Activated T-helper 17 cell treated with anti-CD3 and anti-CD28 coated beads, Interleukin-2, amount 50 U/mL, for 72 hours (primary cell): Measurements from ENCODE around the gene DNM3. TPM values are rescaled to one million over a fixed set of nuclear protein-coding genes. Genes with fewer than 3 reads are reported as not detected.

Experiments used
- ATAC-seq: fragments of 150-1000 bp; cut with Tn5 transposase; replicated peaks from 2 replicates; pipeline ENCODE4 v1.10.0; 2021; ENCODE audit warnings: mild to moderate bottlenecking, moderate library complexity
- H3K27ac Mint-ChIP-seq: one replicate; pipeline ENCODE4 v1.8.0; 2022; ENCODE audit warnings: mixed read lengths
- H3K27me3 Mint-ChIP-seq: one replicate; pipeline ENCODE4 v1.8.0; 2022; ENCODE audit warnings: mixed read lengths
- H3K36me3 Mint-ChIP-seq: one replicate; pipeline ENCODE4 v1.8.0; 2022; ENCODE audit warnings: low read depth, mild to moderate bottlenecking, mixed read lengths
- H3K4me1 Mint-ChIP-seq: one replicate; pipeline ENCODE4 v1.8.0; 2022; ENCODE audit warnings: mixed read lengths
- H3K4me3 Mint-ChIP-seq: one replicate; pipeline ENCODE4 v1.8.0; 2022; ENCODE audit warnings: mild to moderate bottlenecking, mixed read lengths
- H3K9me3 Mint-ChIP-seq: one replicate; pipeline ENCODE4 v1.8.0; 2022; ENCODE audit warnings: mixed read lengths
- total RNA-seq, 2 donors: library from RNA; stranded (reverse); gene quantifications; one replicate each; pipeline ENCODE4 v1.2.3, GENCODE V29; 2022

Gene DNM3
- total RNA-seq, 2 donors from 2014 or later: 3.0 to 5.8 TPM

DNA sequence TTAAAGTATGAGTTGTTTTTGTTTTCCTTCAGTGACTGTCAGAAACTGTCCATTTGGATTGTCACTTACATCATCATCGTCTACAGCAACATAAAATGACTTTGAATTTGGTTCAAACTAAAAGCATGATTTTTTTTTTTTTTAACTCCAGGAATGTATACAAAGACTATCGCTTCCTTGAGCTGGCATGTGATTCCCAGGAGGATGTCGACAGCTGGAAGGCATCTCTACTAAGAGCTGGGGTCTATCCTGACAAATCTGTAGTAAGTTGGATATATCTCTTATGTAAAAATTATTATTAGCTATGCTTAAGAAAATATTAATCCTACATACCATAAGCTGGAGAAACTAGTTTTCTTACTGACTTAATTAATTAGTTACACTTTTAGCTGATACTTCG lies 467.3 kb downstream of the DNM3 start:
- H3K9me3 Mint-ChIP-seq: no peaks in the 10 kb centered on the region
- no peaks in the 10 kb centered on the region for H3K27me3 Mint-ChIP-seq
- no peaks in the 10 kb centered on the region for H3K4me1 Mint-ChIP-seq
- H3K27ac Mint-ChIP-seq: no peak overlapping the region
- no peak for ATAC-seq
- no peaks in the 10 kb centered on the region for H3K36me3 Mint-ChIP-seq
- no peak overlapping the region for H3K4me3 Mint-ChIP-seq

DNA sequence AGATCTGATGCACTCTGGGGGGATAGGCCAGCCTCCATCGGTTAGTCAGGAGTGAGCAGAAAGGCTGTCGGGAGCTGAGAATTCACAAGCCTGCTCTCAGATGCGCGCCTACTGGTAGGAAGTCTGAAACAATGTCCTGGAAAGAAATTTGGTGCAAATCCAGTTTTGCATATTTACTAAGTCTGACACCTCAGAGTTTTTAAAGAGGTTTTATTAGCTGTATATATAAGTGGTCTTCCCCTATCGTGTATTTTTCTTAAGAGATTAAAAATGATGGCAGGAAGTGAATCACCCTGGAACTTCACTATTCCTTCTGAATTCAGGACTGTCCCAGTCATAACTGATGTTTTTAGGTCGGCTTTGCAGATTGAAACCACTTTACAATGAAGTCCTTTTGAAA lies 479.4 kb downstream of the DNM3 start:
- no peaks in the 10 kb centered on the region for H3K4me1 Mint-ChIP-seq
- H3K4me3 Mint-ChIP-seq: no peak overlapping the region
- no peaks in the 10 kb centered on the region for H3K9me3 Mint-ChIP-seq
- no peaks in the 10 kb centered on the region for H3K27me3 Mint-ChIP-seq
- ATAC-seq: no peak
- no peaks in the 10 kb centered on the region for H3K36me3 Mint-ChIP-seq
- no peak overlapping the region for H3K27ac Mint-ChIP-seq

DNA sequence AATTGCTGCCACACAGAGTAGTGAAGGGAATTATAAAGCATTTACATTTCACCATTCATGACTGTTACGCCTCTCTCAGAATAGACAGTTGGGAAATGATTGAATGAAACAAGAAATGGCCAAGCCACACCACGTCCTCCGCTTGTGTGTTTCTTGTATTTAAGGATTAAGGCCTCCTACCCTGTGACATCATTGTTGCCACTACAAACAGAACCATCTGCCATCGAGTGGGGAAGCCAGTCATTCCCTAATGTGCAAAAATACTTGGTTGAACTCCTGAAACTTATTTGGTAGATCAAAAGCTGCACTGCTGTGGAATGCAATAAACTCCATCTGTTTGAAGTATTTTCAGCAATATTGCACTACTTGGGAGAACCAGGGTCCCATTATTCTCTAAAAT lies 480.2 kb downstream of the DNM3 start:
- ATAC-seq: no peak
- Mint-ChIP-seq H3K36me3 (no peaks in the 10 kb centered on the region), H3K4me1 (no peaks in the 10 kb centered on the region), H3K4me3 (no peak overlapping the region), H3K27me3 (no peaks in the 10 kb centered on the region), H3K27ac (no peak overlapping the region), H3K9me3 (no peaks in the 10 kb centered on the region)

DNA sequence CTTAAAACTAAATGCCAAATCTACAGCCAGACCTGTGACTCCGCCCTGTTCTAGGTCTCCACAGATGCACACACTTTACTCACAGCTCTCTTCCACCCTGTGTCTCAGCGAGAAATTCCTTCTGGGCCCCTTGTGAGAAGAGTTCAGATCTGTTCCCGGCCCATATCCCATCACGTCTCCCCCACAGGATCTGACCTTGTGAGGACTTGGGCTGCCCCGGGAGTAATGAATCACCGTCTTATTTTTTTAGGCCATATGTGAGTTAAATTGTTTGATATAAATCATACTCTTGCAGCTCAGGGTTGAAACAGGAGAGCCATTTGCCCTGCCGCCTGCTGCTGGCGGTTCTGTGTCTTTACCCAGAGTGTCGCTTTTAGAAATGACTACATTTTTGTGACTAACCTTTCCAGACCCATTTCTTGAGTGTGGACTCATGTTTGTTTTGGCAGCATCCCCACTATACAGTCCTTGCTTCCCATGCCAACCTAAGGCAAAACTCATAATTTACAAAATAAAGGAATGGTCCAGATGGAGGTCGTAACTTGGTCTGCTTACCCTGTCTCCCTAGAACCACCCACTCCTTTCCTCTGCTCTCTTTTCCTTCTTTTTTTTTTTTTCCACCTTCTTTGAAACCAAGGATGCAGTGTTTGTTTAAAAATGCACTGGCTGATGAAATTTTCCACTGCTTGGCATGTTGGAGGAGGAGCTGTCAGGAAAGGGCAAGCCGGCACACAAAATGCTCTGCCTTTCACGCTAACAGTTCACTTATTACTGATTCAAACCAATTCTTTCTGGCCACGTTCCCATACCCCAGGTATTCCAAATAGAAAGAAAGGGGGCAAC lies 481.1 kb downstream of the DNM3 start:
- no peak for ATAC-seq
- Mint-ChIP-seq H3K36me3 (no peaks in the 10 kb centered on the region), H3K4me1 (no peaks in the 10 kb centered on the region), H3K9me3 (no peaks in the 10 kb centered on the region), H3K4me3 (no peak overlapping the region), H3K27ac (no peak overlapping the region), H3K27me3 (no peaks in the 10 kb centered on the region)

DNA sequence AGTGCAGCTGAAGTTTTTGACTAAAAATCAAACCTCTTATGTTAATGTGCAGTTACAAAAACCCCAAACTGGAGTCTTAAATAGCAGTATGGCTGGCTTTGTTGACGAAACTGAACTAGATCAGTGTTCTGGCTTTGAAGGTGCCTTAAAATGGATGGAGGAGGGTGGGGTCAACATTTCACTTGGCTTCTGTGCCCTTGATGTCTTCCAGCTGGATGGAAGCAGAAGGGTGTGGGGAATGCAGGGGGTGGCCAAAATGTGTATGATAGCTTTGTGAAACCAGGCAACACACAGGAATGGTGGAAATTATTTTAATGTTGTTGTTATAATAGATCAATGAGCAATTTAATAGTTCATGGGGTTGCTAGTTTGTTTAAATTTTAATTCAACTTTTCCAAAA lies 482.4 kb downstream of the DNM3 start:
- no peak for ATAC-seq
- Mint-ChIP-seq H3K4me3 (no peak overlapping the region), H3K27ac (no peak overlapping the region), H3K4me1 (no peaks in the 10 kb centered on the region), H3K36me3 (no peaks in the 10 kb centered on the region), H3K27me3 (no peaks in the 10 kb centered on the region), H3K9me3 (no peaks in the 10 kb centered on the region)

DNA sequence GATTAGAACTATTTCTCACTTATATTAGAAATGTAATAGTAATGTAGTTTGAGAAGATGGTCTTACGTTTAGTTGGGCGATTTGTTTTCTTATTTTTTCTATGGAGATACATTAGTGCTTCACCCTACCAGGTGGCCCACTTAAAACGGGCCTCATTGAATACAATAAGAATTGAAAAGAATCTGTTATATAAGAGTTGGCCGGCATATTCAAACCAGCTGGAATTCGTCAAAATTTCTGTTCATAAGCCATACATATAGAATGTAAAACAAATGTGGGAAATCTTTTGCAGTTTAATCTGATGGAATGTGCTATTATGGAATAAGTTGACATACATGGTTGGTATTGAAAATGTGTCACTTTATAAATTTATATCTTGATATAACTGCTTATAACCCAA lies 482.8 kb downstream of the DNM3 start:
- Mint-ChIP-seq H3K9me3 (no peaks in the 10 kb centered on the region), H3K36me3 (no peaks in the 10 kb centered on the region), H3K4me1 (no peaks in the 10 kb centered on the region), H3K27me3 (no peaks in the 10 kb centered on the region), H3K27ac (no peak overlapping the region), H3K4me3 (no peak overlapping the region)
- no peak for ATAC-seq

DNA sequence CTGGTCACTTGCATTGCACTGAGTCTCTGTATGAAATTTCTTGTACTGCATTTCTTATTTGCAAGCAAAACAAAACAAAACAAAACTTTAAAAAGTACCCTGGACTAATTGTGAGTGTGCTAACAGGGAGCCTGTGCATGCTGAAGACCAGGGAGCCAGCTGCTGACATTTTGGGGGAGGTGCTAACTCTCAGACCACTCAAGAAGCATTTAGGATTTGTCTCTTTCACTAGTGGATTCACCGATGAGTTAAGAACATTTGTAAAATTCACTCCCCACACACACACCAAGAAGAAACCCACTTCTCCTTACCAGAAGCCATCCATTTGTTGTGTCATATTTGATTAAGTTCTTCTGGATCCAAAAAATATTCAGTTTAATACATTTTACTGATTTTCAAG lies 483.5 kb downstream of the DNM3 start:
- Mint-ChIP-seq H3K4me3 (no peak overlapping the region), H3K27ac (no peak overlapping the region), H3K36me3 (no peaks in the 10 kb centered on the region), H3K4me1 (no peaks in the 10 kb centered on the region), H3K27me3 (no peaks in the 10 kb centered on the region), H3K9me3 (no peaks in the 10 kb centered on the region)
- ATAC-seq: no peak

DNA sequence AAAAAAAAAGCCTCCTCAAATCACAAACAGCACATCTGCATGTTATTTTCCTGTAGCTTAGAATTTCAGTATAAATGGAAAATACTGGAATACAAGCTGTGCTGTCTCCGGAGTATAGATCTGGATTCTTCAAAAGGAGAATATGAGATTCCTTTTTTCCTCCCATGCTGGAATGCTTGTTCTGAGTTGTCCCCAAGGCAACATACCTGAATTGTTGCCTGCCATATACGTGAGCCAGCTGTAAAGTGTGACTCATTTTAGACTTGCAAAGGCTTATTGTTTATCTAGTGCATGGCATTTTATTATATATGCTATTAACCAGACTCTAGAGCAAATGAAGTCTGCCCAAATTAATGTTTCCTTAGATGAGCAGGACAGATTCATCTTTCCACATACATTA lies 484.2 kb downstream of the DNM3 start:
- H3K36me3 Mint-ChIP-seq: no peaks in the 10 kb centered on the region
- no peaks in the 10 kb centered on the region for H3K4me1 Mint-ChIP-seq
- no peaks in the 10 kb centered on the region for H3K9me3 Mint-ChIP-seq
- H3K27ac Mint-ChIP-seq: no peak overlapping the region
- H3K27me3 Mint-ChIP-seq: no peaks in the 10 kb centered on the region
- no peak for ATAC-seq
- H3K4me3 Mint-ChIP-seq: no peak overlapping the region

DNA sequence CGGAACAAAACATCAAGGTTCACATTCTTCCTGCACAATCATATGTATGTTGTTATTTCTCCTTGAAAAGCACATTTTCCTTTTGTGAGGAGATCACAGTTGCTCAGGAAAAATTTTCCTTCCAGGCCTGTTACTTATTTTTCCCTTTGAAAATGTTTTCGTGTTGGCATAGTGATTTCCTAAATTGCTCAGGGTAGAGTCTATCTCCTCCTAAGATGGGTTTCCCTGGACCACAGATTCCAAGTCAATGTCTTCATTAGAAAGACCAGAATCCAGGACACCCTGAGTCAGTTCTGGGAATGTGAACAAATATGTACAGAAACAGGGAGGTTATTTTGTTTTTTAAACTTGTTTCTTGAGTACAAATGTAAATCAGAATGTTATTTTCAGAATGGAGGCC lies 484.8 kb downstream of the DNM3 start:
- no peak for ATAC-seq
- Mint-ChIP-seq H3K36me3 (no peaks in the 10 kb centered on the region), H3K9me3 (no peaks in the 10 kb centered on the region), H3K27ac (no peak overlapping the region), H3K4me1 (no peaks in the 10 kb centered on the region), H3K4me3 (no peak overlapping the region), H3K27me3 (no peaks in the 10 kb centered on the region)

DNA sequence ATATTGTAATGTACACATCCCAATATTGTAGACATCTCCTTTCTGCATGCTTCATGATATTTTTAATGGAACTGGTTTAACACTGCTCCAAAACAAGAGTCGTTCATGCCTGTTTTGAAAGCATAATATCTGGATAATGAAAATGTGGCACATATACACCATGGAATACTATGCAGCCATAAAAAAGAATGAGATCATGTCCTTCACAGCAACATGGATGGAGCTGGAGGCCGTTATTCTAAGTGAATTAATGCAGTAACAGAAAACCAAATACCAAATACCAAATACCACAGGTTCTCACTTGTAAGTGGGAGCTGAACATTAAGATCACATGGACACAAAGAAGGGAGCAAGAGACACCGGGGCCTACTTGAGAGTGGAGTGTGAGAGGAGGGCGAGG lies 487.0 kb downstream of the DNM3 start:
- Mint-ChIP-seq H3K9me3 (no peaks in the 10 kb centered on the region), H3K4me1 (no peaks in the 10 kb centered on the region), H3K4me3 (no peak overlapping the region), H3K36me3 (no peaks in the 10 kb centered on the region), H3K27ac (no peak overlapping the region), H3K27me3 (no peaks in the 10 kb centered on the region)
- ATAC-seq: no peak

DNA sequence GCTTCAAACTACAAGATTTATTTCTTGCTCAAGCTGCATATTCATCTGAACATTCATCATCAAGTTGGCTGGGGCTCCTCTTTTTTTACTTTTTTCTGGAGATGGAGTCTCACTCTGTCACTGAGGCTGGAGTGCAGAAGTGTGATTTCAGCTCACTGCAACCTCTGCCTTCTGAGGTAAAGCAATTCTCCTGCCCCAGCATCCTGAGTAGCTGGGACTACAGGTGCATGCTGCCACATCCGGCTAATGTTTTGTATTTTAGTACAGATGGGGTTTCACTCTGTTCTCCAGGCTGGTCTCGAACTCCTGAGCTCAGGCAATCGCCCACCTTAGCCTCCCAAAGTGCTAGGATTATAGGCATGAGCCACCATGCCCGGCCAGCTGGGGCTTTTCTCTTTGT lies 490.9 kb downstream of the DNM3 start:
- no peaks in the 10 kb centered on the region for H3K9me3 Mint-ChIP-seq
- H3K36me3 Mint-ChIP-seq: no peaks in the 10 kb centered on the region
- no peak overlapping the region for H3K27ac Mint-ChIP-seq
- H3K4me3 Mint-ChIP-seq: no peak overlapping the region
- ATAC-seq: no peak
- no peaks in the 10 kb centered on the region for H3K27me3 Mint-ChIP-seq
- no peaks in the 10 kb centered on the region for H3K4me1 Mint-ChIP-seq

DNA sequence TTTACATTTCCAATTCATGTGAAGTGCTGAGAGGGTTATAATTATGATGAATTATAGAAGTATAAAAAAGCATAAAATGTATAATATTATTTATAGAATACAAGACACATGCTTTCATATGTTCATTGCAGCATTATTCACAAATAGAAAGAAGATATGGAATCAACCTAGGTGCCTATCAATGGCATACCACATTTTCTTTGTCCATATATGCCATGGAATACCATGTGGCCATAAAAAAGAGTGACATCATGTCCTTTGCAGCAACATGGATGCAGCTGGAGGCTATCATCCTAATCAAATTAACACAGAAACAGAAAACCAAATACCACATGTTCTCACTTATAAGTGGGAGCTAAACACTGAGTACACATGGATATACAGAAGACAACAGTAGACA lies 494.1 kb downstream of the DNM3 start:
- H3K27ac Mint-ChIP-seq: no peak overlapping the region
- no peaks in the 10 kb centered on the region for H3K36me3 Mint-ChIP-seq
- no peak overlapping the region for H3K4me3 Mint-ChIP-seq
- no peaks in the 10 kb centered on the region for H3K27me3 Mint-ChIP-seq
- ATAC-seq: no peak
- H3K4me1 Mint-ChIP-seq: peaks cover 9% of the 10 kb centered on the region
- no peaks in the 10 kb centered on the region for H3K9me3 Mint-ChIP-seq

DNA sequence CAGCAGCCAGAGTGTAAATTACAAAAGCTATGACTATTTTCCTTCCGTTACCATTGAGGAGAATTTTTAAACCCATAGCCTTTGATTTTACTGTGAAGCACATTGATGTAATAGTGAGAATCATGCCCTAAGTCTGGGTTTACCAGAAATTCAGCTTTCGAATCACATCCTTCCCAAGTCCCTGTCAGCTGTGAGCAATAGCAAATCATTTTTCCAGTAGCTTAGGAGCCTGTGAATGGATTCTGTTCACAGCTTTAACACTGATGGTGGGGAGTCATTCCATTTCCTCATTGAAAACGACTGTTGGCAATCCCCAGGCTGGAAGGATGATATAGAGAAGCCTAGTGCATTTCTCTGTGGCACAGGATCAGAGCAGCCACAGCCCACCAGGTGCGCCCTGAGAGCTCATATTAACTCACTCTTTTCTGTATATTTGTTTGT lies 497.0 kb downstream of the DNM3 start:
- Mint-ChIP-seq H3K36me3 (no peaks in the 10 kb centered on the region), H3K4me3 (peak overlapping the region; percentile 41), H3K9me3 (no peaks in the 10 kb centered on the region), H3K27ac (peak overlapping the region; percentile 85), H3K4me1 (peaks cover 20% of the 10 kb centered on the region), H3K27me3 (no peaks in the 10 kb centered on the region)
- peak; percentile 85 for ATAC-seq

DNA sequence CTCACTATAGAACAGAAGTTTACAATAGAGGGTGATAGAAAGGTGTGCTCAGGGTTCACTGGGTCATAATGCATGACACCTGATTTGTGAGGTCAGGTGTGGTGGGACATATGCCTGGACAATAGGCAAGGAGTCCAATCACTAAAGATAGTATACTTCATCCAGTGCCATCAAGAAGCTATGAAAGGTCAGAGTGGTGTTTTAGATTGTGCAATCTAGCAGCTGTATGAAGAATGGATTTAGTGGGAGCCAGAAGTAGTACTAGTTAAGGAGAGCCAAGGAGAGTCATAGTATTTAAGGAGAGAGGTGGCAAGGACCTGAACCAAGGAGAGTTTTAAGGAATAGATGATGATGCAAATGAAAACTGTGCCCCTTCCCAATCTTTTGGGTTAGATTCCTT lies 498.5 kb downstream of the DNM3 start:
- Mint-ChIP-seq H3K4me3 (no peak overlapping the region), H3K27ac (peak overlapping the region; percentile 85), H3K9me3 (no peaks in the 10 kb centered on the region), H3K4me1 (peaks cover 24% of the 10 kb centered on the region), H3K36me3 (no peaks in the 10 kb centered on the region), H3K27me3 (no peaks in the 10 kb centered on the region)
- ATAC-seq: no peak

DNA sequence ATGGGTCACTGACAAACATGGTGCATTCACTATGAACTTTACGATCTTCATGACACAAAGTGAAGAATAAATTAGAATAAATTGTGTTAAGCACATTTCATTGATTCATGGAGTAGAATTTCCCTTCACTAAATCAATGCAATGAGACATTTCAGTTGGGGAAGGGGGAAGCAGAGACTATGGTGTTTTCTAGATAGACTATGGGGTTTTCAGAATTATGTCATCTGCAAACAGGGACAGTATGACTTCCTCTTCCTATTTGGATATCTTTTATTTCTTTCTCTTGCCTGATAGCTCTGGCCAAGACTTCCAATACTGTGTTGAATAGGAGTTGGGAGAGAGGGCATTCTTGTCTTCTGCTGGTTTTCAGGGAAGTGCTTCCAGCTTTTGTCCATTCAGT lies 499.2 kb downstream of the DNM3 start:
- Mint-ChIP-seq H3K4me1 (peaks cover 24% of the 10 kb centered on the region), H3K9me3 (no peaks in the 10 kb centered on the region), H3K27ac (no peak overlapping the region), H3K36me3 (no peaks in the 10 kb centered on the region), H3K4me3 (no peak overlapping the region), H3K27me3 (no peaks in the 10 kb centered on the region)
- ATAC-seq: no peak

DNA sequence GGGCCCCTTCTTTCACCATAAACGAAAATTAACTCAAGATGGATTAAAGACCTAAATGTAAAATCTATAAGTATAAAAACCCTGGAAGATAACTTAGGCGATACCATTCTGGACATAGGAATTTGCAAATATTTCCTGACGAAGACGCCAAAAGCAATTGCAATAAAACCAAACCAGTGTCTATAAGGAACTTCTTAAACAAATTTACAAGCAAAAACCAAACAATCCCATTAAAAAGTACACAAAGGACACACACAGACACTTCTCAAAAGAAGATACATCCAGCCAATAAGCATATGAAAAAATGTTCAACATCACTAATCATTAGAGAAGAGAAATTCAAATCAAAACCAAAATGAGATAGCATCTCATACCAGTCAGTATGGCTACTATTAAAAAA lies 500.4 kb downstream of the DNM3 start:
- no peaks in the 10 kb centered on the region for H3K27me3 Mint-ChIP-seq
- peaks cover 4% of the 10 kb centered on the region for H3K9me3 Mint-ChIP-seq
- H3K4me1 Mint-ChIP-seq: peaks cover 24% of the 10 kb centered on the region
- no peak overlapping the region for H3K27ac Mint-ChIP-seq
- no peaks in the 10 kb centered on the region for H3K36me3 Mint-ChIP-seq
- H3K4me3 Mint-ChIP-seq: no peak overlapping the region
- no peak for ATAC-seq
